ENCODE data around the gene VGLL3. TPM values are rescaled to one million over a fixed set of nuclear protein-coding genes. Genes with fewer than 3 reads are reported as not detected.

Gene VGLL3
- total RNA-seq, 1 experiment from 2014 or later, result 0.15 TPM

DNA sequence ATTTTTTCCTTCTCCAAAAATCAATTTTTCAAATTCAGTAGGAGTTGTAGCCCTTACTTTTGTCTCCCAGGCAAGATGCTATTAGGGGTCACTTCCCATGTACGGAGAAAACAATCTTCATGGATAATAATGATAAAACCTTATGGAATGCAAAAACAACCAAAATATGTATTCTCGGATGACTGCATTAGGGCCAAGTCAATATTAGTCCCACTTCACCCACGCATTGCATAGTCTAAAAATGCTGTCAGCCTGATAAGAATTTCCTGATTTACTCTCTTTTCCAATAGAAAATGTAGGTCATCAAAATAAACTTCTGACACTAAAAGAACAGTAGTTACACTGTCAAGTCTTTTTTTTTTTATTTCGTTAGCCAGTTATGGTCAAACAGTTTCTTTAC is 2.7 kb downstream of the VGLL3 start:
- peaks cover 4% of the 10 kb centered on the region for H3K27me3 ChIP-seq (ENCODE audit: control insufficient read depth, insufficient read depth, low read length)
- ATAC-seq (no peak), DNase-seq (ENCODE audit: low read depth, low spot score) (no peak)
- CTCF ChIA-PET, result no interaction called here
- TF ChIP-seq POLR2AphosphoS5 (IDR thresholded peaks at IDR 0.05; ENCODE audit: low read depth, low read length) (no peak), SIN3A (IDR thresholded peaks at IDR 0.05; ENCODE audit: borderline replicate concordance, insufficient read depth, low read depth, low read length) (no peak)
- H3K4me1 ChIP-seq (ENCODE audit: control insufficient read depth, insufficient read depth, low read length), result no peaks in the 10 kb centered on the region; the same call in 1 of the 2 replicates
- no TSS peak for BruUV-seq (replicated peaks)
- no peaks in the 10 kb centered on the region for H3K9me3 ChIP-seq (ENCODE audit: control insufficient read depth, insufficient read depth, low read depth, low read length)
- no peak overlapping the region for H3K27ac ChIP-seq (ENCODE audit: low read length)
- intact Hi-C loops (cut with micrococcal nuclease; ENCODE audit: unreplicated experiment) (no loop called here), in situ Hi-C loops (cut with HindIII; ENCODE audit: low pct_unique_long_range_greater_than_20kb, low sequenced_read_pairs) (no loop called here)
- POLR2A ChIA-PET, result no interaction called here
- H3K4me3 ChIP-seq (ENCODE audit: low read depth in 2 of 2, low read length in 2 of 2), result no peak overlapping the region
- H3K36me3 ChIP-seq (ENCODE audit: control insufficient read depth, insufficient read depth, low read length), result no peaks in the 10 kb centered on the region

GRCh38 chr3:86987421-86987715 is 3.6 kb downstream of the VGLL3 start:
- intact Hi-C loops (cut with micrococcal nuclease; ENCODE audit: unreplicated experiment), result no loop called here
- Histone ChIP-seq H3K4me3 (ENCODE audit: low read depth in 2 of 2, low read length in 2 of 2) (no peak overlapping the region), H3K36me3 (ENCODE audit: control insufficient read depth, insufficient read depth, low read length) (no peaks in the 10 kb centered on the region), H3K9me3 (ENCODE audit: control insufficient read depth, insufficient read depth, low read depth, low read length) (no peaks in the 10 kb centered on the region), H3K27me3 (ENCODE audit: control insufficient read depth, insufficient read depth, low read length) (peaks cover 4% of the 10 kb centered on the region), H3K4me1 (ENCODE audit: control insufficient read depth, insufficient read depth, low read length) (no peaks in the 10 kb centered on the region; the same call in 1 of the 2 replicates), H3K27ac (ENCODE audit: low read length) (no peak overlapping the region)
- ChIA-PET CTCF (no interaction called here), POLR2A (no interaction called here)
- in situ Hi-C loops (cut with HindIII; ENCODE audit: low pct_unique_long_range_greater_than_20kb, low sequenced_read_pairs), result no loop called here
- BruUV-seq (replicated peaks), result no TSS peak
- DNase-seq (ENCODE audit: low read depth, low spot score) (no peak), ATAC-seq (no peak)
- no peak for TF ChIP-seq REST (IDR thresholded peaks at IDR 0.05; ENCODE audit: insufficient read depth in 1 of 2, low read depth in 2 of 2, low read length in 1 of 2)
- TF ChIP-seq SIN3A (IDR thresholded peaks at IDR 0.05; ENCODE audit: borderline replicate concordance, insufficient read depth, low read depth, low read length), result no peak
- TF ChIP-seq POLR2AphosphoS5 (IDR thresholded peaks at IDR 0.05; ENCODE audit: low read depth, low read length), result no peak
- no peak for TF ChIP-seq TCF7L2 (IDR thresholded peaks at IDR 0.05; ENCODE audit: low read depth, low read length)
- TF ChIP-seq, protein P1, sequence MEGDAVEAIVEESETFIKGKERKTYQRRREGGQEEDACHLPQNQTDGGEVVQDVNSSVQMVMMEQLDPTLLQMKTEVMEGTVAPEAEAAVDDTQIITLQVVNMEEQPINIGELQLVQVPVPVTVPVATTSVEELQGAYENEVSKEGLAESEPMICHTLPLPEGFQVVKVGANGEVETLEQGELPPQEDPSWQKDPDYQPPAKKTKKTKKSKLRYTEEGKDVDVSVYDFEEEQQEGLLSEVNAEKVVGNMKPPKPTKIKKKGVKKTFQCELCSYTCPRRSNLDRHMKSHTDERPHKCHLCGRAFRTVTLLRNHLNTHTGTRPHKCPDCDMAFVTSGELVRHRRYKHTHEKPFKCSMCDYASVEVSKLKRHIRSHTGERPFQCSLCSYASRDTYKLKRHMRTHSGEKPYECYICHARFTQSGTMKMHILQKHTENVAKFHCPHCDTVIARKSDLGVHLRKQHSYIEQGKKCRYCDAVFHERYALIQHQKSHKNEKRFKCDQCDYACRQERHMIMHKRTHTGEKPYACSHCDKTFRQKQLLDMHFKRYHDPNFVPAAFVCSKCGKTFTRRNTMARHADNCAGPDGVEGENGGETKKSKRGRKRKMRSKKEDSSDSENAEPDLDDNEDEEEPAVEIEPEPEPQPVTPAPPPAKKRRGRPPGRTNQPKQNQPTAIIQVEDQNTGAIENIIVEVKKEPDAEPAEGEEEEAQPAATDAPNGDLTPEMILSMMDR (IDR thresholded peaks at IDR 0.05), result no peak

- no peak for DNase-seq (ENCODE audit: low read depth, low spot score)
- ChIA-PET CTCF (no interaction called here), POLR2A (no interaction called here)
- ATAC-seq, result no peak
- TF ChIP-seq REST (IDR thresholded peaks at IDR 0.05; ENCODE audit: insufficient read depth in 1 of 2, low read depth in 2 of 2, low read length in 1 of 2) (no peak), SIN3A (IDR thresholded peaks at IDR 0.05; ENCODE audit: borderline replicate concordance, insufficient read depth, low read depth, low read length) (no peak), POLR2AphosphoS5 (IDR thresholded peaks at IDR 0.05; ENCODE audit: low read depth, low read length) (no peak)
- Histone ChIP-seq H3K4me1 (ENCODE audit: control insufficient read depth, insufficient read depth, low read length) (no peaks in the 10 kb centered on the region; the same call in 1 of the 2 replicates), H3K4me3 (ENCODE audit: low read depth in 2 of 2, low read length in 2 of 2) (no peak overlapping the region), H3K9me3 (ENCODE audit: control insufficient read depth, insufficient read depth, low read depth, low read length) (no peaks in the 10 kb centered on the region), H3K27me3 (ENCODE audit: control insufficient read depth, insufficient read depth, low read length) (peaks cover 4% of the 10 kb centered on the region), H3K27ac (ENCODE audit: low read length) (no peak overlapping the region), H3K36me3 (ENCODE audit: control insufficient read depth, insufficient read depth, low read length) (no peaks in the 10 kb centered on the region)
- intact Hi-C loops (cut with micrococcal nuclease; ENCODE audit: unreplicated experiment) (no loop called here), in situ Hi-C loops (cut with HindIII; ENCODE audit: low pct_unique_long_range_greater_than_20kb, low sequenced_read_pairs) (no loop called here)
- no TSS peak for BruUV-seq (replicated peaks)
Observed at GRCh38 chr3:86986671-86987420, 4.1 kb downstream of the VGLL3 start.
